ENCODE measurements around the gene PEX14.
"Not testable (repeated sequence)": the region's sequence is repeated elsewhere in the genome, so short reads cannot be mapped to it uniquely, and the experiment has no call there.

Gene PEX14, protein sequence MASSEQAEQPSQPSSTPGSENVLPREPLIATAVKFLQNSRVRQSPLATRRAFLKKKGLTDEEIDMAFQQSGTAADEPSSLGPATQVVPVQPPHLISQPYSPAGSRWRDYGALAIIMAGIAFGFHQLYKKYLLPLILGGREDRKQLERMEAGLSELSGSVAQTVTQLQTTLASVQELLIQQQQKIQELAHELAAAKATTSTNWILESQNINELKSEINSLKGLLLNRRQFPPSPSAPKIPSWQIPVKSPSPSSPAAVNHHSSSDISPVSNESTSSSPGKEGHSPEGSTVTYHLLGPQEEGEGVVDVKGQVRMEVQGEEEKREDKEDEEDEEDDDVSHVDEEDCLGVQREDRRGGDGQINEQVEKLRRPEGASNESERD

DNA sequence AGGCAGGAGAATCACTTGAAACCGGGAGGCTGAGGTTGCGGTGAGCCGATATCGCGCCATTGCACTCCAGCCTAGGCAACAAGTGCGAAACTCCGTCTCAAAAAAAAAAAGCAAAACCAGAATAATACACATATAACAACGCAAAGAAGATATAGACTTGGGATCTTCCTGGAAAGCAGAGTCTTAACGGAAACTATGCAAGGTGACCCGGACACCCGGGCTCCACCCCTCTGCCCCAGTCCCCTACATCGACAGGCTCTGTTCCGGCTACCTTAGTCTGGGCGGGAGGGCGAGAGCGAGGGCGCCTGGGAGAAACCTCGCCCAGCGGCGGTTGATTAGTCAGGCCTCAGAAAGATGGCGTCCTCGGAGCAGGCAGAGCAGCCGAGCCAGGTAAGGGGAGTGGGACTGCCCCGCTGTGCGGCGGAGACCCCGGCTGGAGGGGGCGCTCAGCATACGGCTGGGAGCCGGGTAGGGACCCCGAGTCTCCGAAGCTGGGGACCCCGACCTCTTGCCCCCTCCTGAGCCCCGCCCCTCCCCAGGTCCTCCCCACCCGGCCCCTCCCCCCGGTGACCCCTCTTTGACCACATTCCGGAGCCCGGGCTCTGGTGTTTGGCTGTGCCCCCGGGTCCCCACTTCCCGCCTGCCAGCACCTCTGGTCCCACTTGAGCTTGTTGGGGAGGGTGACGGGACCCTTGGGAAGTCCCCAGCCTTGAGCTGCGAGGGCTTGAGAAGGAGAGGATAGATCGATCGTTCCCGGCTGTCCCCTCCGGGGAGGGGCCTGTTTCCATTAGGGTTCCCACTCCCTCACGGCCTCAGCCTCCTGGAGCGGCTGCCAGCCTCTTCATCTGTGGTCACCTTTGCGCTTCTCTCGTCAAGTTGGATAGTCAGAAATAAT is at the start of gene PEX14:
TSS of gene PEX14 (plus strand) at position 338 of the 895 bp plus-strand sequence. CDS start at position 355, 17 bp downstream.
- Histone ChIP-seq H3K27me3 (no peaks in the 10 kb centered on the region), H3K4me1 (ENCODE audit: control insufficient read depth in 1 of 2, insufficient read depth in 1 of 2, low read depth in 1 of 2, low read length in 1 of 2) (peaks cover 31 to 35% of the 10 kb centered on the region in 2 experiments), H3K27ac (peak within 1 kb of the TSS; percentile 36), H3K36me3 (no peaks in the 10 kb centered on the region), H3K9me3 (no peaks in the 10 kb centered on the region), H3K4me3 (ENCODE audit: low read depth in 1 of 2, low read length in 1 of 2) (peak within 1 kb of the TSS; percentile 63 to 72)
- TF ChIP-seq, protein P1, sequence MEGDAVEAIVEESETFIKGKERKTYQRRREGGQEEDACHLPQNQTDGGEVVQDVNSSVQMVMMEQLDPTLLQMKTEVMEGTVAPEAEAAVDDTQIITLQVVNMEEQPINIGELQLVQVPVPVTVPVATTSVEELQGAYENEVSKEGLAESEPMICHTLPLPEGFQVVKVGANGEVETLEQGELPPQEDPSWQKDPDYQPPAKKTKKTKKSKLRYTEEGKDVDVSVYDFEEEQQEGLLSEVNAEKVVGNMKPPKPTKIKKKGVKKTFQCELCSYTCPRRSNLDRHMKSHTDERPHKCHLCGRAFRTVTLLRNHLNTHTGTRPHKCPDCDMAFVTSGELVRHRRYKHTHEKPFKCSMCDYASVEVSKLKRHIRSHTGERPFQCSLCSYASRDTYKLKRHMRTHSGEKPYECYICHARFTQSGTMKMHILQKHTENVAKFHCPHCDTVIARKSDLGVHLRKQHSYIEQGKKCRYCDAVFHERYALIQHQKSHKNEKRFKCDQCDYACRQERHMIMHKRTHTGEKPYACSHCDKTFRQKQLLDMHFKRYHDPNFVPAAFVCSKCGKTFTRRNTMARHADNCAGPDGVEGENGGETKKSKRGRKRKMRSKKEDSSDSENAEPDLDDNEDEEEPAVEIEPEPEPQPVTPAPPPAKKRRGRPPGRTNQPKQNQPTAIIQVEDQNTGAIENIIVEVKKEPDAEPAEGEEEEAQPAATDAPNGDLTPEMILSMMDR (IDR thresholded peaks at IDR 0.05): no peak

DNA sequence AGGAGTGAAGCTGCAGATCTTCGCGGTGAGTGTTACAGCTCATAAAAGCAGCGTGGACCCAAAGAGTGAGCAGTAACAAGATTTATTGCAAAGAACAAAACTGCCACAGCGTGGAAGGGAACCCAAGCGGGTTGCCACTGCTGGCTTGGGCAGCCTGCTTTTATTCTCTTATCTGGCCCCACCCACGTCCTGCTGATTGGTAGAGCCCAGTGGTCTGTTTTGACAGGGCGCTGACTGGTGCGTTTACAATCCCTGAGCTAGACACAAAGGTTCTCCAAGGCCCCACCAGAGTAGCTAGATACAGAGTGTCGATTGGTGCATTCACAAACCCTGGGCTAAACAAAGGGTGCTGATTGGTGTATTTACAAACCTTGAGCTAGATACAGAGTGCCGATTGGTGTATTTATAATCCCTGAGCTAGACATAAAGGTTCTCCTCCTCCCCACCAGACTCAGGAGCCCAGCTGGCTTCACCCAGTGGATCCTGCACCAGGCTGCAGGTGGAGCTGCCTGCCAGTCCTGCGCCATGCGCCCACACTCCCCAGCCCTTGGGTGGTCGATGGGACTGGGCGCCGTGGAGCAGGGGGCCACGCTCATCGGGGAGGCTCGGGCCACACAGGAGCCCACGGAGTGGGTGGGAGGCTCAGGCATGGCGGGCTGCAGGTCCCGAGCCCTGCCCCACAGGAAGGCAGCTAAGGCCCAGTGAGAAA is 48.8 kb upstream of the PEX14 start:
- H3K27ac ChIP-seq: peak overlapping the region; percentile 50
- H3K4me1 ChIP-seq (ENCODE audit: control insufficient read depth in 1 of 2, insufficient read depth in 1 of 2, low read depth in 1 of 2, low read length in 1 of 2): peaks cover 30 to 41% of the 10 kb centered on the region in 2 experiments
- not testable (repeated sequence) for H3K27me3 ChIP-seq; H3K4me3 ChIP-seq (ENCODE audit: low read depth in 1 of 2, low read length in 1 of 2); H3K9me3 ChIP-seq
- peaks cover 33% of the 10 kb centered on the region for H3K36me3 ChIP-seq

DNA sequence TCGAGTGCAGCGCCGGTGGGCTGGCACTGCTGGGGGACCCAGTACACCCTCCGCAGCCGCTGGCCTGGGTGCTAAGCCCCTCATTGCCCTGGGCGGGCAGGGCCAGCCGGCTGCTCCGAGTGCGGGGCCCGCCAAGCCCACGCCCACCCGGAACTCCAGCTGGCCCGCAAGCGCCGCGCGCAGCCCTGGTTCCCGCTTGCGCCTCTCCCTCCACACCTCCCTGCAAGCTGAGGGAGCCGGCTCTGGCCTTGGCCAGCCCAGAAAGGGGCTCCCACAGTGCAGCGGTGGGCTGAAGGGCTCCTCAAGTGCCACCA is 48.3 kb upstream of the PEX14 start:
- peak overlapping the region; percentile 76 for H3K27ac ChIP-seq
- not testable (repeated sequence) for H3K9me3 ChIP-seq; H3K27me3 ChIP-seq; H3K4me3 ChIP-seq (ENCODE audit: low read depth in 1 of 2, low read length in 1 of 2)
- H3K4me1 ChIP-seq (ENCODE audit: control insufficient read depth in 1 of 2, insufficient read depth in 1 of 2, low read depth in 1 of 2, low read length in 1 of 2): peaks cover 34 to 45% of the 10 kb centered on the region in 2 experiments
- peaks cover 28% of the 10 kb centered on the region for H3K36me3 ChIP-seq

DNA sequence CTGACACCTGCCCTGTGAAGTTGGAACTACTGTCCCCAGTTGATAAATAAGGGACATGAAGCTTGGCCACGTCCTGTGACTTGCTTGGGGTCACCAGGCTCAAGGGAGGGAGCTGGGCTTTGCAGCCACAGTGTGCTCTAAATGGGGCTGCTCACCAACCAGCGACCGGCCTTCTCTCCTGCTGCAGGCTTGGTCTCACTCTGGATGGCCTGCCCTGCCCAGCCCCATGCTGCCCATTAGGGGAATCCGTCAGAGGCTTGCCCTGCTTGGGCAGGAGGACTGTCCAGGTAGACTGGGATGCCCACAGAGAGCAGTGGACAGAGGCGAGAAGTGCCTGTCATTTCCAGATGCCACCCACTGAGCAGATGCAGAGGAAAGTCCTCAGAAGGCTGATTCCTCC is 45.8 kb upstream of the PEX14 start:
- H3K9me3 ChIP-seq: no peaks in the 10 kb centered on the region
- H3K36me3 ChIP-seq: peaks cover 3% of the 10 kb centered on the region
- peaks cover 34 to 45% of the 10 kb centered on the region in 2 experiments for H3K4me1 ChIP-seq (ENCODE audit: control insufficient read depth in 1 of 2, insufficient read depth in 1 of 2, low read depth in 1 of 2, low read length in 1 of 2)
- H3K27me3 ChIP-seq: no peaks in the 10 kb centered on the region
- TF ChIP-seq, protein P1 (IDR thresholded peaks at IDR 0.05): no peak
- no peak overlapping the region for H3K27ac ChIP-seq
- no peak overlapping the region for H3K4me3 ChIP-seq (ENCODE audit: low read depth in 1 of 2, low read length in 1 of 2)

DNA sequence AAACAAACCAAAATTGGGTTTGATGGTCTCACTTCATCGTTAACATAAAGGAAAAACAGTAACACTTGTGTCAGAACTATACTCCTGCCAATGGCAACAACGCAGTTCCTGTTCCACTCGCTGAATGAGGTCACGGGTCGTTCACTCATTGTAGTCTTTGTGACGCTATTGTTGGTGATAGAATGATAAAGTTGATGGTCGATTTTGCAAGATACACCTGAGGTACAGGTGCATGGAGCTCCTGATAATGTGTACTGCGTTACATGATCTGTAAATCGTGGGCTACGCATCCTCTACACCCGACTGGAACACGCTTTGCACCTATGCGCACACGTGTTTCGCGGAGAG is 44.9 kb upstream of the PEX14 start:
- peak overlapping the region; percentile 69 to 97 for H3K4me3 ChIP-seq (ENCODE audit: low read depth in 1 of 2, low read length in 1 of 2)
- peak overlapping the region; percentile 81 for H3K27ac ChIP-seq

More for the DNA sequence above, 44.9 kb upstream of the PEX14 start:
- TF ChIP-seq, protein P1 (IDR thresholded peaks at IDR 0.05): no peak
- H3K27me3 ChIP-seq: no peaks in the 10 kb centered on the region
- no peaks in the 10 kb centered on the region for H3K9me3 ChIP-seq
- no peaks in the 10 kb centered on the region for H3K36me3 ChIP-seq
- peaks cover 34 to 45% of the 10 kb centered on the region in 2 experiments for H3K4me1 ChIP-seq (ENCODE audit: control insufficient read depth in 1 of 2, insufficient read depth in 1 of 2, low read depth in 1 of 2, low read length in 1 of 2)
